GM19099 (cell line): Measurements from ENCODE around the gene SORCS1.

Experiments
- POLR2A ChIP-seq: IDR thresholded peaks from 3 replicates; pipeline ENCODE4 v1.6.1; 2011; ENCODE audit warnings: low read depth; ENCODE audit not compliant: insufficient read length; ENCODE audit errors: extremely low read depth

SORCS1 gene

DNA sequence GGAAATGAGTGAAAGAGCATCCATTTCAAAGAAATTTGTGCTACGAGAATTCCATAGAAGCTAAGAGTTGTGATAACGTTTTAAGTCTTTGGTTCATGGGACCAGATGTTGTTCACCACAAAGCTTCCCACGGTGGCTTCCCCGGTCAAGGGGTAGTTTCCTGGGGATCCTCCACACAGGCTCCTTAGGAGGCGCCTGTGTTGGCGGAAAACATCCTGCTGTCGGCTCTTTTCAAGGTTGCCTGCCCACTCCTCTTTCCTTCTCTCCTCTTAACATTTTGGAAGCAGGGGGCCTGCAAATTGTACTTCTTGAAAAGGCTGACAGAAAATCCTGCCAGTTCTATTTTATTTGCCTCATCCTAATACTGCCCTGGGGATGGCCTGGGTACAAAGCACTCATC is 398.6 kb downstream of the SORCS1 start:
- no peak for TF ChIP-seq POLR2A

DNA sequence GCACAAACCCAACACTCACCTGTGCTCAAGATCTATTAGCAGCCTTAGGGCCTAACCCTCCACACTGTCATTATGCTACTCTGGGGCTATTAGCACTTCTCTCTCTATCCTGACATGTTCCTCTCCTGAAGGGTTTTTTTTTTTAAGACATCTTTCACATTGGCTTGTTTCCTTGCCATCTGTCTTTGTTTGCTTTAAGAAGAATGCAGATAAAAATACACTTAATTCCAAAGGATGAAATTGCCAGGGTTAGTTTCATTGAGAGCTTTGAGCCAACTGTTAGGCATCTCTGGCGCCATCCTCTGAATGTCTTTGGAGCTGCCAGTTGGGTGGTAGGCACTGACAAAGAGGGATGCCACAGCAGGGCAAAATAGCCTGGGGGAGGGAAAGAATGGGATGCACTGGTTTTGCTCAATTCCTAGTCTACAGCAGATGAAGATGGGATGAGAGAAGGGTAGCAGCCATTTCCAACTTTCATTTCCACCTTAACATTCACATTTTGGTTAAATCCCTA is 399.2 kb downstream of the SORCS1 start:
- TF ChIP-seq POLR2A: no peak

DNA sequence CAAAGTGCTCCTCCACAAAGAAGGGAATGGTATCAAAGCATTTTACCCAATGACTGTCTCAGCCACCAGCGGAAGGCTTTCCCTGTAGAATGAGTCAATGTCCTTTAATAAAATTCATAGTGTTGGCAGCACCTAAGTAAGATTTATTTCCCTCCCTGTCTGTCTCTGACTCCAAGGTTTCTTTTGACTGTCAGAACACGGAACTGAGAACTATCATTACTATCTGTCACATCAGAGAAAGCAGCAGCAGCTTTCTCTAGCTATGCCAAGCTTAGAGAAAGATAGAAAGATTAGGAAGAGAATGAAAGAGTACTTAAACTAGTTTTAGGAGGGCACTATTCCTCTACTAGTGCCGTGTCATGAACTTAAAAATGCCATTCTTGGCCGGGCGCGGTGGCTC is 400.1 kb downstream of the SORCS1 start:
- TF ChIP-seq POLR2A: no peak

DNA sequence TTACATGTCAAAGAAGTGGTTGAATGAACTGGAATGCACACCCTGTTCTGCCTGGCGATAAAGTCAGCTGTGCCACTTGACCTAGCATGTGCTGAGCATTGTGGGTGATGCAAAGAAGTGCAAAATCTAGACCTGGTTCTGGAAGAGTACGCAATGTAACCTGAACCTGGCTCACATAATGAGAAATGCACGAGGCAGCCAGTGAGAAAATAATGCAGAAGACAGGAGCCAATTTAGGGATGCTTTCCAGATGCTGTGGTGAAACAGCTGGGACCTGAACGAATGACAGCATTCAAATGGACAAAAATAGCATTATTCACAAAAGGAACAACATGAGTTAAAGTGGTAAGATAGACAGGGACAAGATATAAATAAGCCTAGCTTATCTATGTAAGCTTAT is 402.6 kb downstream of the SORCS1 start:
- no peak for TF ChIP-seq POLR2A

DNA sequence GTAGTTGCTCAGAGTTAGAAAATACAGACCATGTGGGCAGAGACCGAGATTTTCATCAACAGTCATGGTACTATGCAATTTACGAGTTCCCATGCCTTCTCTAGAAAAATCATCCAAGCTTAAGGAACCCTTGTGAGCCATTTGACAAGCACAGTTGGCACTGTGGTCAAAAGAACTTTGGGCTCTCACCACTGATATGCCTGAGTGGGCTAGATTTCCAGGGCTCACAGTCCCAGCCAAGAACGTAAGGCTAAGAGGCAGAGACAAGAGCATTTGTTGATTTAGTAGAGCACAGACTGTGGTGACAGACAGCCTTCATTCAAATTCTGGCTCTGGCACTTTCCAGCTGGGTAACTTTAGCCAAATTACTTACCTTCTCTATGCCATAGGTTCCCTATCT is 407.0 kb downstream of the SORCS1 start:
- no peak for TF ChIP-seq POLR2A

DNA sequence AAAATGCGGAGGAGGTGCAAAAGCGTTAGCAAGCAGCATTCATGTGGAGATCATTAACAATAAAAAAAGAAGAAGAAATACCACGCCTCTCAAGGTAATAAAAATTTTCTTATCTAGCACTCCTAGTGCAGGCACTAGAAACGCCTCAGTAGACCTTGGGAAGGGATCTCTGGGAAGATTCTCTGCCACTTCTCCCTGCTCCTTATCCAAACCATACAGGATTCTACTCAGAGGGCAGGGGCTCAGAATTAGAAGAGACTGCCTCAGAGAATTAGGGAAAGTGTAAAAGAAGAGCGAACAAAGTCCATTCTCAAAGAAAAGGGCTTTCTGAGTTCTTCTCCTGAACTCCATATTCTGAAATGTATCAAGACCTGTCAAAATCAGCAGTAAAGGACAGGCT is 413.4 kb downstream of the SORCS1 start:
- no peak for TF ChIP-seq POLR2A

DNA sequence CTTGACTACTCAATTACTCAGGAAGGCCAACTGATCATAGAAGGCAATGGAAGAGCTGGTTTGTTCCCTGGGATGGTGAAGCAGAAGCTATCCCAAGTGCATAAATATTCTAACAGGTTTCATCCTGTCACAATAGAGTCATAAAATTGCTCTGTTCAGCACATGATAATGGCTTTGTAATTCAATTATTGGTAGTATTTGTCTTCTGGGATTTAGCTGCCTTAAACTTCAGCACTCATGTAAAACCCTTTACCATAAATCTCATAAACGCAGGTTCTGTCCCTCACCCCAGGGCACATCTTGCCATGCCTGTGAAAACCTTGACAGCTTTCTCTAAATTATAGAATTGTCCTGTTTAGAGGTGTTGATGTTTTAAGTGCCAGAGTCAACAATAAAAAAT is 417.6 kb downstream of the SORCS1 start:
- TF ChIP-seq POLR2A: no peak

DNA sequence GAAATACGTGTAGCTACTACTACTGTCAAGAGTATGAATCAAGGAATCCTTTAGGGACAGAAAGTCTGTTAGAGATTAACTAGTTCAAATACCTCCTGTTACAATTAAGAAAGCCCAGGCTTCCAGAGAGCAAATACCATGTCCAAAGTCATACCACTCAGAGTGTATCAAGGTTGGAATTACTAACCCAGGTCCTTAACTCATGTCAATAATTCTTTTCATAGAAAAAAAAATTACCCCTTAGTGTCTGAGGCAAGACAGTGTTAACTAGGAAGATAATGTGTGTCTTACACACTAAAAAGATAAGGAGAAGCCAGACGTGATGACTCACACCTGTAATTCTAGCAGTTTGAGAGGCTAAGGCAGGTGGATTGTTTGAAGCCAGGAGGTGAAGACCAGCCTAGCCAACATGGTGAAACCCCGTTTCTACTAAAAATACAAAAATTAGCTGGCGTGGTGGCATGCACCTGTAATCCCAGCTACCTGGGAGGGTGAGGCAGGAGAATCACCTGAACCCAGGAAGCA is 423.4 kb downstream of the SORCS1 start:
- no peak for TF ChIP-seq POLR2A

DNA sequence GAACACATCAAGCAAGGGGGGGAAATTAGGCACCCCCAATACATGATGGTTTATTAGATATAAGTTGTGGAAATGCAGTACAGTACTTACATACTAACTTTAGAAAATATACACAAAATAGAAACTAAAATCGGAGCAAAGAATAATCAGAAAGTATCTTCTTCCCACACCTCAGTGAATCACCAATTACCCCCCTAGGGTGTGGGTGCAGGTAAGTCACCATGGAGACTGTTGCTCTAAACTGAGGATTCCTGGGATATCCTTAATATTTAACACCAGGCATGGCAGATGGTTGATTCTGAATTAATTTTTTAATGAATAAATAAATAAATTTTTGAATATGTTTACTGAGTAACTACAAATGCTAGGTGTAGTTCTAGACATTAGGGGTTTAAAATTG is 424.4 kb downstream of the SORCS1 start:
- TF ChIP-seq POLR2A: no peak

DNA sequence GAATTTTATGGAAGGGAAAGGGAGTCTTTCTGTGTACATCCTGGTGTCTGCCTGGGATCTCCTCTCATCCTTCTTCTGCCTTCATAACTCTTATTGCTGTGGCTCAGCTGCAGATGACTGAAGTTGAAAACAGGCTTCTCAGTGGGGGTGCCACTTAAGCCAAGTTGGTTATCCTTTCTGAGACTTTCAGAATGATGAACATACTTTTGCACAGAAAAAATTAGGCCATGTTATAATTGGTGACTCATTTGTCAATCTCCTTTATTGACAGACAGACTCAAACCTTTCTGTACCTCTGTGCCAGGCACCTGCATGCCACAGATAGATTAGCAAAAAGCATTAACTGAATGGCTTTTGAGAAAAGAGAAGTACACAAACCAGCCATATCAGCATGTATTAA is 430.3 kb downstream of the SORCS1 start:
- no peak for TF ChIP-seq POLR2A

DNA sequence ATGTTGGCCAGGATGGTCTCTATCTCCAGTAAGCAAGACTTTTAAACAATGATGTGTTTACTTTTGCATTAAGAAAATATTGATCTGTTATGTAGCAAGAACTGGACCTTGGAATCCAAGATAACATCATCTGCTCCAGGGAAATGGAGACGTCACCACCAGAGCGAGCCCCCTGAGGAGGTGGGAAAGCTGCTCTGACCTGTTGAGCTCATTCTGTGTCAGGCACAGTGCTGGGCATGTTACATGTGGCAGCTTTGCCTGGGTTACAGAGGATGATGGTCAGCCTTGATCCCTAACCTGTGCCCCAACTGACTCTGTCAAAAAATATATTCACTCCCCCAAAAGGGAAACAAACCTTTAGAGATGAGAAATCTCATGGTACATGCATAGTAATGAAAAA is 436.3 kb downstream of the SORCS1 start:
- TF ChIP-seq POLR2A: no peak

DNA sequence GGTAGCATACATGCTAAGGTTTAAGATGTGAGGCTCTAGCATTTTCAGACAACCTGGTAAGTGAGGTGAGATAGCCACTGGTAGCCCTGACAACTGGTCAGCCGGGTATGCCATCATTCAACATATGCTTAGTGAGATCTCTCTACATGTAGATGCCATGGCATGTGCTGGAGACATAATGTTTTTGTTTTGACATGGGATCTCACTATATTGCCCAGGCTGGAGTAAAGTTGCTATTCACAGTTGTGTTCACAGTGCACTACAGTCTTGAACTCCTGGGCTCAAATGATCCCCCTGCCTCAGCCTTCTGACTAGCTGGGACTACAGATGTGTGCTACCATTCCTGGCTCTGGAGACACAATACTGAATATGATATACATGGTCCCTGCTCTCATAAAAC is 437.3 kb downstream of the SORCS1 start:
- TF ChIP-seq POLR2A: no peak

DNA sequence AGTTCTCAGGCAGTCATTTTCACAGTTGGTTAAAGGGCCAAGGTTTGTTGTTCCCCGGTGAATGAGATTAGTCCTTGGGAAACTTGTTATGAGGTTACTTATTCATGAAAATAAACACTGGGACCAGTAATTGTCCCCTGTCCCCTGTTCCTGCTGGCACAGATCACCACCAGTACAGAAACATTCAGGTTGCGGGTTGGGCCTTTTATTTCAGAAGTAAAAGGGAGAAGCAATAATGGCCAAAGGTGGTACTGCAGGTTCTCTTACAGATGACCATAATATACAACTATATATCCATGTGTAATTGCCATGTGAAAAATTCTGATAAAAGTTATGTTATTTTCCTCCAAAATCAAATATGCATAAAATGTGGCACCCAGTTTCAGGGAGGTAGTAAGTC is 442.0 kb downstream of the SORCS1 start:
- no peak for TF ChIP-seq POLR2A

DNA sequence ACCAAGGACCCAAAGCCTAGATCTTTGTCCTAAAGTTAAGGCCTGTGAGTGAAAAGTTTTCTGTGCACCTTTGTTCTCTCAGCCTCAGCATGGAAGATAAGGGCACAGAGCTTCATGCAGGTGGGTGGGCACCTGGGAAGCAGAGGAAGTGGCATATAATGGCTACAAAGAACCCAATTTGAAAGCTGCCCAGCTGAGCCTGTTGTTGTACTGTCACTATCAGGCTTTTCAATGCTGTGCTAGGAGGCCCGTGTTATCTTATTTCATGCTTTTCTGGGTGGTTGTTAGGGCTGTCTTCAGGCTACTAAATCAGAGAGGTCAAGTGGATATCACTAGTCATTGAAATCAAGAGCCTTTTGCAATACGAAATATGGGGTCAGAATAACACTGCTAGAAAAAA is 443.8 kb downstream of the SORCS1 start:
- TF ChIP-seq POLR2A: no peak

DNA sequence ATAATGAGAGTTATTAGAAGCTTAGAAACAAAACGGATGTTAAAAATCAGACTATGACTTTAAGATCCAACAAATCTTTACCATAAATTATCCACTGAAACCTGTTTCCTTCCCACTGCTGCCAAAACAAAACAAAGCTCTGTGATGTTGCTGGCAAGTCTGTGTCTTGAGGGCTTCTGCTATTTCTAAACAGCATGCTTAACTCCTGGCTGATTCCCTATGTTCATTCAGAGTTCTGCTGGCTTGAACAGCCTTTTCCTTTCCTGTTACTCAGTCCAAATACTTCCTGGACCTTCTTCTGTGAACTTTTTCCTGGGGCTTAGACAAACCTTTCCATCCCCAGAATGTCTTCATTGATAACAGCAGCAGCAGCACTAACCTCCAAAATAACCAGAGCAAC is 448.1 kb downstream of the SORCS1 start:
- TF ChIP-seq POLR2A: no peak

DNA sequence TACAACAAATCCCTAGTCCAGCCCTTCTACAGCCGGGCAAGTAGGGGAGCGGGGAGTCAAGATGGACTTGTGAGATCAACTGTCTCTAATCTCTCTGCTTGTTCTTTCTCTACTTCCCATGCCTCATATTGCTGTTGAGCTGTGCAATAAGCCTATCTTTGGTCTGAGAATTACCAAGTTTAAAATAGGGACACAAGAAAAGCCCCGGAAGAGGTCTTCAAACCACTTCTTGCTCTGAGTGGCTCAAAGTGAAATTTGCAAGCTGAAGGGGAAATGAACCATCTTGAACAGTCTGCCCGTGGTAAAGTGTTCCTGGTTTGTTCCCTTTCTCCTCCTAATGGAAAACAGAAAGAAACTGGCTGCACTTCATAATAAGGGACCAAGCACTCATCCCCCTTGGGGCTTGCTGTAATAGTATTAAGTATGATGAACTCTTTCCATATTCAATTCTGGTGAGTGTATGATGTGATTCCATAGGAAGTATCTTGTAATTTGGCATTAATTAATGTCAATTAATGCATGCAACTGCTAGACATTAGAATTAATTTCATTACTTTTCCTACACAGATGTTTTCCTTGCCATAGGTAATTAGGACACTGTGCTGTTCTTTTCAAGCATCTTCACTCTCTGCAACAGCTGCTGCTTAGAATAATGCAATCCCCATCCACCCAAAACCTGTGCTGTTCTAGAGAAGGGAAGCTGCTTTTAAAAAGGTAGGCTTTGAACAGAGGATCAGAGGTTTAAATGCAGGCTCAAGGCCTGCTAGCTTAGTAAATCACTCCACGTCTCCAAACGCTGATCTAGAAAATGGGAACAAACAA is 449.6 kb downstream of the SORCS1 start:
- TF ChIP-seq POLR2A: no peak
